ENCODE measurements around the gene SLC6A12. TPM values are rescaled to one million over a fixed set of nuclear protein-coding genes. Genes with fewer than 3 reads are reported as not detected.

Gene SLC6A12
- total RNA-seq, 1 donor from 2014 or later = 3.0 TPM

DNA sequence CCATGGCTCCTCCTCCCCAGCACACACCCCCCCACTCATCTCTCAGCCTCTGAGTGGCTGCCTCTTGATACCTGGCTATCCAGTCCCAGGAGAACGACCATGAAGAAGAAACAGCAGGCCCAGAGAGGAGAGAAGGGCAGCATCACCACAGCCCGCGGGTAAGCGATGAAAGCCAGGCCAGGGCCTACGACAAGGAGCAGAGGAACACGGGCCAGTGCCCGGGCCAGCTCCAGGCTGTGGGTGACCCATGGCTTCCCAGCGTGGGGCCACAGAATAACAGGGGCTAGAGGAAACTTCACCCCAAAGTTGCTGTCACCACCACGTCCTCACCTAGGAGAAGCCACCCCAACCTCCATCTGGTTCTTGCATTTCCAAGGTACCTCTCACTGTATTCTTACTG, 10.4 kb upstream of the SLC6A12 start:
- Mint-ChIP-seq H3K36me3 (no peaks in the 10 kb centered on the region), H3K9me3 (no peaks in the 10 kb centered on the region), H3K27me3 (peaks cover 39% of the 10 kb centered on the region), H3K4me1 (ENCODE audit: unreplicated experiment) (peaks cover 4% of the 10 kb centered on the region), H3K27ac (no peak overlapping the region), H3K4me3 (no peak overlapping the region)
- DNase-seq (ENCODE audit: extremely low spot score, unreplicated experiment) = no peak
- TF ChIP-seq, protein P1, sequence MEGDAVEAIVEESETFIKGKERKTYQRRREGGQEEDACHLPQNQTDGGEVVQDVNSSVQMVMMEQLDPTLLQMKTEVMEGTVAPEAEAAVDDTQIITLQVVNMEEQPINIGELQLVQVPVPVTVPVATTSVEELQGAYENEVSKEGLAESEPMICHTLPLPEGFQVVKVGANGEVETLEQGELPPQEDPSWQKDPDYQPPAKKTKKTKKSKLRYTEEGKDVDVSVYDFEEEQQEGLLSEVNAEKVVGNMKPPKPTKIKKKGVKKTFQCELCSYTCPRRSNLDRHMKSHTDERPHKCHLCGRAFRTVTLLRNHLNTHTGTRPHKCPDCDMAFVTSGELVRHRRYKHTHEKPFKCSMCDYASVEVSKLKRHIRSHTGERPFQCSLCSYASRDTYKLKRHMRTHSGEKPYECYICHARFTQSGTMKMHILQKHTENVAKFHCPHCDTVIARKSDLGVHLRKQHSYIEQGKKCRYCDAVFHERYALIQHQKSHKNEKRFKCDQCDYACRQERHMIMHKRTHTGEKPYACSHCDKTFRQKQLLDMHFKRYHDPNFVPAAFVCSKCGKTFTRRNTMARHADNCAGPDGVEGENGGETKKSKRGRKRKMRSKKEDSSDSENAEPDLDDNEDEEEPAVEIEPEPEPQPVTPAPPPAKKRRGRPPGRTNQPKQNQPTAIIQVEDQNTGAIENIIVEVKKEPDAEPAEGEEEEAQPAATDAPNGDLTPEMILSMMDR (conservative IDR thresholded peaks at IDR 0.05) = no peak

- TF ChIP-seq, protein P1 (conservative IDR thresholded peaks at IDR 0.05) = no peak
- Mint-ChIP-seq H3K9me3 (no peaks in the 10 kb centered on the region), H3K4me3 (no peak overlapping the region), H3K4me1 (ENCODE audit: unreplicated experiment) (peaks cover 3% of the 10 kb centered on the region), H3K27ac (no peak overlapping the region), H3K27me3 (peaks cover 39% of the 10 kb centered on the region), H3K36me3 (no peaks in the 10 kb centered on the region)
- DNase-seq (ENCODE audit: extremely low spot score, unreplicated experiment) = no peak
These were observed 9.9 kb upstream of the SLC6A12 start for GRCh38 chr12:223841-224240.

GRCh38 chr12:221736-222135, 7.8 kb upstream of the SLC6A12 start:
- H3K4me1 Mint-ChIP-seq (ENCODE audit: unreplicated experiment) = no peaks in the 10 kb centered on the region
- H3K27me3 Mint-ChIP-seq = peaks cover 27% of the 10 kb centered on the region
- no peaks in the 10 kb centered on the region for H3K36me3 Mint-ChIP-seq
- H3K9me3 Mint-ChIP-seq = no peaks in the 10 kb centered on the region
- DNase-seq (ENCODE audit: extremely low spot score, unreplicated experiment) = no peak
- no peak overlapping the region for H3K27ac Mint-ChIP-seq
- no peak overlapping the region for H3K4me3 Mint-ChIP-seq
- TF ChIP-seq, protein P1 (conservative IDR thresholded peaks at IDR 0.05) = no peak

GRCh38 chr12:220946-221550, 7.1 kb upstream of the SLC6A12 start:
- Mint-ChIP-seq H3K4me3 (no peak overlapping the region), H3K4me1 (ENCODE audit: unreplicated experiment) (no peaks in the 10 kb centered on the region), H3K27me3 (peaks cover 29% of the 10 kb centered on the region), H3K9me3 (no peaks in the 10 kb centered on the region), H3K36me3 (no peaks in the 10 kb centered on the region), H3K27ac (no peak overlapping the region)
- TF ChIP-seq, protein P1 (conservative IDR thresholded peaks at IDR 0.05) = no peak
- DNase-seq (ENCODE audit: extremely low spot score, unreplicated experiment) = no peak

GRCh38 chr12:220491-220890, 6.5 kb upstream of the SLC6A12 start:
- TF ChIP-seq, protein P1 (conservative IDR thresholded peaks at IDR 0.05) = no peak
- Mint-ChIP-seq H3K27me3 (peaks cover 26% of the 10 kb centered on the region), H3K36me3 (no peaks in the 10 kb centered on the region), H3K4me1 (ENCODE audit: unreplicated experiment) (no peaks in the 10 kb centered on the region), H3K4me3 (no peak overlapping the region), H3K27ac (no peak overlapping the region), H3K9me3 (no peaks in the 10 kb centered on the region)
- no peak for DNase-seq (ENCODE audit: extremely low spot score, unreplicated experiment)
